GM19025 (cell line): Measurements from ENCODE around the gene CXorf66.
"Not testable (repeated sequence)": the region's sequence is repeated elsewhere in the genome, so short reads cannot be mapped to it uniquely, and the experiment has no call there.

Experiments
- ATAC-seq: cut with Tn5 transposase; IDR thresholded peaks from one replicate; pipeline ENCODE4 v1.9.1; 2021; ENCODE audit warnings: mild to moderate bottlenecking, low read depth, moderate library complexity; ENCODE audit not compliant: unreplicated experiment

The CXorf66 gene

DNA sequence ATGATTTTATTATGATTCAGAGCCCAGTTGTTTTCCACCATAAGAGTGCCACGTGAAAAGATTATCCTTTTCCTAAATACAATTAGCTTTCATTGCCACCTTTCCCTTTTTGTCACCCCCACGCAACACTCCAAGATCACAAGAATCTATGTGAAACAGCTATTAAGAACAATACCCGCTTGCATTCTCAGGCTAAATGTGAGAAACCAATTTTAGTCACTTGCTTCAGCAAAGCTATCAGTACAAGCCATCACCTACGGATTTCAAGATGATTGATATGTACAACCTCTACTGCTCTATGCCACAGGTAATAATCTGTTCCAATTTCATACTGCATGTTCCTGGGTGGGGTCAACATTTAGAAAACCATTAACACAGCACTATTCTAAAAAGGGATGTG is 34.9 kb downstream of the CXorf66 start:
- no peak for ATAC-seq

DNA sequence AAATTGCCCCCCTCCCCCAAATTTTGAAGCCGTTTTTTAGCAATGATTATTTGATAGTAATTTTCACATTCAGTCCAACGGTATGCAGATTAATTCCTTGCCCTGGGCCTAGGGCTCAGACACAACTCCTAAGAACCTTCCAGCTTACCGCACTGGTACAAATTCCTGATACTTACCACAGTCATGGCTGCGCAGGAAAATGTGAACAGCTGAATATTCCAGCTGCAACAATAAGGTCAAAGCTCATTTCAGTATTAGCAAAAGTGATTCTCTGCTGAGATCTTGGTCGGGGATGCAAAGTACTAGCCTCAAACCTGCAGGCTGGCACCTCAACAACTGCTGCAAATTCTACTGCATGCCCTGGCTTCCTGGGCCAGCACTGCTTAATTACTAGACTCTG is 35.4 kb downstream of the CXorf66 start:
- ATAC-seq = no peak

DNA sequence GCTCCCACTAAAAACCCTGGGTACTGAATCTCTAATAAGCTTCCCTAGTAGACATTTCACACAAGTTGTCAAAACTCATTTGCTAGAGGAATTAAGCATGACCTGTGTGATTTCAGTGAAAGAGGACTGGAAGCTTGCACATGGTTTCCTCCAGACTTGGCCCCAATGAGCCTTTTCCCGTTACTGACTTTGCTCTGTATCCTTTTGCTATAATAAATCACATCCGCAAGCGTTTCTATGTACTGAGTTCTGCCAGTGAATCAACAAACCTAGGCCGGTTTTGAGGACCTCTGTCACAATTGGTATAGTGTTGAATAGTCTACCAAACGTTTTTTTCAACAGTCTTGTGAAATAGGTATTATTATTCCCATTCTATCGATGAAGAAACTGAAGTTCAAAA is 40.6 kb downstream of the CXorf66 start:
- ATAC-seq = no peak

DNA sequence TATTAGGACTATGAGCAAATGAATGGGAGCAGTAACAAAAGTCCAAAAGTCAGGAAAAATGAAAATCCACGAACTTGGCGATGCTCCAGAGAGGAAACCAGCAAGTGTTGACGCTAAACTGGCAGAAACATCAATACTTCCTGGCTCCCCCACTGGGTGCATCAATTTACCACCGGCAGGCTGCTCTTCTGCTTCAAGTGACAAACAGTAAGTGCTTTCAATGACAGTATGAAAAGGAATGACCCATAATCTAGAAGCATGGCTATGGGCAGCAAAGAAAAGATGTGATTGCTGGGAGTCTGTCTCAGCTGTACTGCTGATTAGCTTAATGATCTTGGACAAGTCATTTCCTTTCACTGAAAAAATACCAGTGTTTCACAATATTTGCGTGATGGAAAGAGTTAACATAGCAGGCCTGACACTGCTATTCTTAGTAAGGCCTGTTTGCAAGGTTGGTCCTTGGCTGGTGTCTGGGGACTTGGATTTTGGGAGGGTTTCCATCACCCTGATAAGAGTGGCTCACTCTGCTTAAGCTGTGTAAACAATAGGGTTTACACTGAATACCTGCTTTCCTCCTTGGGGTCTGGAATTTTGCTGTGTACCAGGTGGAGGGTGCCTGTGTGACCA is 41.1 kb downstream of the CXorf66 start:
- ATAC-seq = no peak

DNA sequence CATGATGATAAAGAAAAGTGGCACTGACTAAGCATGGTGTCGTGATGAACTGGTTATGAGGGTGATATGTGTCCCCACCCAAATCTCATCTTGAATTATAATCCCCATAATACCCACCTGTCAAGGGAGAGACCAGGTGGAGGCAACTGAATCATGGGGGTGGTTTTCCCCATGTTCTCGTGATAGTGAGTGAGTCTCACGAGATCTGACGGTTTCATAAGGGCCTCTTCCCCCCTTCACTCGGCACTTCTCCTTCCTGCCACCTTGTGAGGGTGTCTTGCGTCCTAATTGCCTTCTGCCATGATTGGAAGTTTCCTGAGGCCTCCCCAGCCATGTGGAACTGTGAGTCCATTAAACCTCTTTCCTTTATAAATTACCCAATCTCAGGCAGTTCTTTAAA is 44.2 kb downstream of the CXorf66 start:
- not testable (repeated sequence) for ATAC-seq

DNA sequence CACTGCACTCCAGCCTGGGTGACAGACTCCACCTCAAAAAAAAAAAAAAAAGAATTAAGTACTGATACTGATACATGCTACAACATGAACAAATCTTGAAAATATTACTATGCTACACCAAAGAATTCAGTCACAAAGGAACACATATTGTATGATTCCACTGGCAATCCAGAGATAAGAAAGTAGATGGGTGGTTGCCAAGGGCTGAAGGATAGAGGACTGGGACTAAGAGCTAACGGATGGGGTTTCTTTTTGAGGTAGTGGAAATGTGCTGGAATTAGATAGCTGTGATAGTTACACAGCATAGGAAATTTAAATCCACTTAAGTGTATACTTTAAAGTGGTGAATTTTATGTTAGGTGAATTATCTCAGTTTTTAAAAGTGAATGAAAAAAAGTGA is 45.0 kb downstream of the CXorf66 start:
- ATAC-seq = no peak

DNA sequence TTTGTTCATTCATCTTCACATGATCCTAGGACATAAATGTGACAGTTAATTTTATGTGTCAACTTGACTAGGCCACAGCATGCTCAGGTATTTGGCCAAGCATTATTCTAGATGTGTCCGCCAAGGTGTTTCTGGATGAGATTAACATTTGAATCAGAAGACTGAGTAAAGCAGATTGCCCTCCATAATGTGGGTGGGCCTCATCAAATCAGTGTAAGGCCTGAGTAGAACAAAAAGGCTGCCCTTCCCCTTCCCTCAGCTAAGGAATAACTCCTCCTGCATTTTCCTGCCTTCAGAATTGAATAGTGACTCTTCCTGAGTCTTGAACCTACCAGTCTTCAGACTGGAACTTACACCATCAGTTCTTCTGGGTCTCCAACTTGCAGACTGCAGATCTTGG is 50.9 kb downstream of the CXorf66 start:
- ATAC-seq = no peak

DNA sequence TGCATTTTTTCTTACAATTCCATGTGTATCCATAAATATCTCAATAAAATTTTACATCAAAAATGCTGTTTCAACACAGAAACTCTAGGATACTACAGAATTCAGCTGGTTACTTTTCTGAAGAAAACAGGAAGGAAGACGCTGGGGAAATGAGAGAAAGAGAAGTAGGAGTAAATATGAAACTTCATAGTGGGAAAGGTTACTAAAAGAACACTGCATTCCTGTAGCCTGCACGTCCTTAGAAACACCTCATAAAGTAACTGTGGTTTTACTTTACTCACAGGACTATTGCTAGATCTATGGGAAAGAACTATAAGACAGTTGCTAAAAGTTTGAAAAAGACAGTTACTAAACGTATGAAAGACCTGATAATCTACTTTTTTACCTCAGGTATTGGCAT is 55.6 kb downstream of the CXorf66 start:
- no peak for ATAC-seq

DNA sequence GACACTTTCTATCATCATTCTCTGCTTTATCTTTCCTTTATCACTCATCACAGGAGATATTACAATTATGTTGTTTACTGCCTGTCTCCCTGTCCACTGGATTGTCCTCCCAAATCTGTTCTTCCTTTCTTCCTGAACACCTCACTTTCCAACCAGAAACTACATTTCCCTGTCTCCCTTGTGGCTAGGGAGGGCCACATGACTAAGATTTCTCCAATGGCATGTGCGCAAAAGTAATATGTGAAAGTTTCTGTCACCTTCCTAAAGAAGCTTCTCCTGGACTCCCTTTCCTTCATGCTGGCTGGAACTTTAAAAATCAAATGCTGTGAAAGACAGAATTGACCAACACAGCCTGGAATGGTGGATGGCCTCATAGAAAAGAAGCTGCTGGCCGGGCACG is 58.2 kb downstream of the CXorf66 start:
- ATAC-seq = no peak

DNA sequence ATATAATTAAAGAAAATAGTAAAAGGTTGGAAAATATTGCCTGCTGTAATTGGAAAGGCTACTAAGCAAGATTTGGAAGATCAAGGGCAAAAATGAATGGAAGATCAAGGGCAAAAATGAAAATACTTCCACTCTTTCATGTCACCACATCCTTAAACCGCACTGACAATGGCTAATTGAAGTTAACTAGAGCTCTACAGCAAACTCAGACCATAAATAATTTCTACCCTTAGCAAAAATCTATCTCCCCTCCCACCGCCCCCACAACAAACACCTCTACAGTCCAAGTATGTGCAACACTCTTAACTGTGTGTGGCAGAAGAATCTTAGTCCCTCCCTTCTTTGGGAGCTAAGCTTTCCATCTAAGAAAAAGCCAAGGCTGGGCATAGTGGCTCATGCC is 59.6 kb downstream of the CXorf66 start:
- ATAC-seq = no peak
